ENCODE data around the gene ARHGAP6.

DNA sequence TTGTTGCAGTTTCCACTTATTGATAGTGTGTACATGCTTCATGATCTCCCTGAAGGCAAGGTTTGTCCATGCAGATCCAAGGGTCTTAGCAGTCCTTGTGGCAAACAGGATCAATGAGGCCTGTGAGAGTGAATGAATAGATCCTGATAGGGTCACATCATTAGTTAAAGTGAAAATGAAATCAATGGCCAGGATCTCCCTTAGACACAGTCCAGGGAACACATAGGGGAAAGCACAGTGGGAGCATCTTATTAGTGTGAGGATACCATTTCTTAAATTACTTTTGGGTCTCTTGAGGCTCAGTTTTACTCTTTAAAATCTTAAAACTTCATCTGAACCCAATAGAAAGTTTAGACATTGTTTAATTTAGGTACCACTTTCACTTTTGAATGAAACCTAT is 59.3 kb downstream of the ARHGAP6 start:
- TF ChIP-seq EZH2phosphoT487 (IDR thresholded peaks at IDR 0.05; ENCODE audit: insufficient read depth, low read depth): no peak
- TF ChIP-seq EZH2 (IDR thresholded peaks at IDR 0.05; ENCODE audit: insufficient read depth, poor library complexity, severe bottlenecking): no peak

Data from GM23248 (cell line).